Tibial artery (tissue), 4 donors: ENCODE data around the gene SORT1.
A peak's percentile ranks its signal among the peaks of the same experiment; 100 is the strongest.

ENCODE experiments used
- DNase-seq, 2 donors: peaks; one replicate each; pipeline ENCODE4 v3.0.0-alpha.2; 2019
- H3K27ac ChIP-seq, 2 donors: fragments of 200-600 bp; sonication (generic) in 1 of 2; 1 replicate in 1 of 2; 2 replicates in 1 of 2; pipeline ENCODE4 v1.5.1; 2018 to 2019; ENCODE audit warnings: mild to moderate bottlenecking in 1 of 2
- H3K27me3 ChIP-seq, 2 donors: fragments of 200-600 bp; sonication (generic) in 1 of 2; one replicate each; pipeline versions ENCODE4 v1.5.1 to v1.6.0; 2016 to 2019
- H3K36me3 ChIP-seq, 3 donors: fragments of 200-600 bp; sonication (generic) in 2 of 3; one replicate each; pipeline ENCODE4 v1.5.1; 2016 to 2019; ENCODE audit warnings: mild to moderate bottlenecking in 2 of 3
- H3K4me1 ChIP-seq, 4 donors: fragments of 200-600 bp; sonication (generic) in 2 of 4; 1 replicate in 3 of 4; 2 replicates in 1 of 4; pipeline ENCODE4 v1.5.1; 2016 to 2019
- H3K4me3 ChIP-seq, 2 donors: fragments of 200-600 bp; sonication (generic) in 1 of 2; 1 replicate in 1 of 2; 2 replicates in 1 of 2; pipeline ENCODE4 v1.5.1; 2018 to 2019; ENCODE audit warnings: mild to moderate bottlenecking in 2 of 2
- H3K9me3 ChIP-seq, 3 donors: fragments of 200-600 bp; sonication (generic) in 1 of 3; one replicate each; pipeline ENCODE4 v1.5.1; 2016 to 2019
- intact Hi-C: fragments of 100-400 bp; cut with DNase I; formaldehyde crosslinking; loops from one replicate; pipeline ENCODE4 v1.15.0; 2023; ENCODE audit warnings: low total_unique reads
- TF ChIP-seq, protein P1 (sequence below), 2 experiments: fragments of 200-600 bp in 1 of 2; fragments of 450-650 bp in 1 of 2; IDR thresholded peaks; one replicate each; pipeline ENCODE4 v1.5.1; 2017 to 2019; ENCODE audit warnings: antibody characterized with exemption in 2 of 2, mild to moderate bottlenecking in 1 of 2, moderate library complexity in 1 of 2

The SORT1 gene

GRCh38 chr1:109373126-109373525 is 24.6 kb downstream of the SORT1 start:
- H3K4me3 ChIP-seq = peak overlapping the region in 1 of 2 donors; percentile 10
- H3K9me3 ChIP-seq = no peaks in the 10 kb centered on the region
- no peaks in the 10 kb centered on the region for H3K27me3 ChIP-seq
- H3K27ac ChIP-seq = peak overlapping the region; percentile 82 to 85
- intact Hi-C loops = no loop called here
- TF ChIP-seq, protein P1, sequence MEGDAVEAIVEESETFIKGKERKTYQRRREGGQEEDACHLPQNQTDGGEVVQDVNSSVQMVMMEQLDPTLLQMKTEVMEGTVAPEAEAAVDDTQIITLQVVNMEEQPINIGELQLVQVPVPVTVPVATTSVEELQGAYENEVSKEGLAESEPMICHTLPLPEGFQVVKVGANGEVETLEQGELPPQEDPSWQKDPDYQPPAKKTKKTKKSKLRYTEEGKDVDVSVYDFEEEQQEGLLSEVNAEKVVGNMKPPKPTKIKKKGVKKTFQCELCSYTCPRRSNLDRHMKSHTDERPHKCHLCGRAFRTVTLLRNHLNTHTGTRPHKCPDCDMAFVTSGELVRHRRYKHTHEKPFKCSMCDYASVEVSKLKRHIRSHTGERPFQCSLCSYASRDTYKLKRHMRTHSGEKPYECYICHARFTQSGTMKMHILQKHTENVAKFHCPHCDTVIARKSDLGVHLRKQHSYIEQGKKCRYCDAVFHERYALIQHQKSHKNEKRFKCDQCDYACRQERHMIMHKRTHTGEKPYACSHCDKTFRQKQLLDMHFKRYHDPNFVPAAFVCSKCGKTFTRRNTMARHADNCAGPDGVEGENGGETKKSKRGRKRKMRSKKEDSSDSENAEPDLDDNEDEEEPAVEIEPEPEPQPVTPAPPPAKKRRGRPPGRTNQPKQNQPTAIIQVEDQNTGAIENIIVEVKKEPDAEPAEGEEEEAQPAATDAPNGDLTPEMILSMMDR (IDR thresholded peaks at IDR 0.05) = no peak
- peaks cover 0 to 6% (median 0%) of the 10 kb centered on the region in 3 donors for H3K36me3 ChIP-seq
- H3K4me1 ChIP-seq = peaks cover 0 to 97% (median 59%) of the 10 kb centered on the region in 4 donors
- no peak for DNase-seq

GRCh38 chr1:109372281-109372680 is 25.4 kb downstream of the SORT1 start:
- Histone ChIP-seq H3K4me1 (peaks cover 0 to 97% (median 53%) of the 10 kb centered on the region in 4 donors), H3K4me3 (no peak overlapping the region), H3K27ac (peak overlapping the region; percentile 82 to 85), H3K9me3 (no peaks in the 10 kb centered on the region), H3K27me3 (no peaks in the 10 kb centered on the region), H3K36me3 (peaks cover 5 to 12% (median 7%) of the 10 kb centered on the region in 3 donors)
- intact Hi-C loops = no loop called here
- TF ChIP-seq, protein P1 (IDR thresholded peaks at IDR 0.05) = no peak
- no peak for DNase-seq

DNA sequence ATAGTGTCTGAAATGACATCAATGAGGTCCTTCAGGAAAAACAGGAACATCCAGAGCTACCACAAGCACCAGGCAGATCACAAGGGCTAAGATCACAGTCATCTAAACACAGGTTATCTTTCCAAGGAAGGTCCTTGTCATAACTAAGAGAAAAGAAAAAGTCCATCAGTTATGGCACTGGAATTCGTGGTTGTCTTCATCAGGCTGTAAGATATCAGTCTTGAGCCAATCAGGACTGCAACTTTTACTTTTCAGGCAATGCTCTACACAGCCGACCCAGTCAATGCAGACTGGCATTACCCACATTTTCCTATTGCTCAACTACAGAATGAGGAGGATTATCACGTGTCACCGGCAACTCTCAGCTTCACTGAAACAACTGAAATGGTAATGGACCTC is 26.4 kb downstream of the SORT1 start:
- peak overlapping the region; percentile 82 to 85 for H3K27ac ChIP-seq
- H3K4me1 ChIP-seq = peaks cover 0 to 96% (median 52%) of the 10 kb centered on the region in 4 donors
- intact Hi-C loops = no loop called here
- peaks cover 14 to 21% (median 17%) of the 10 kb centered on the region in 3 donors for H3K36me3 ChIP-seq
- H3K27me3 ChIP-seq = no peaks in the 10 kb centered on the region
- DNase-seq = peak; percentile 60 to 79
- TF ChIP-seq, protein P1 (IDR thresholded peaks at IDR 0.05) = no peak
- peak overlapping the region; percentile 24 to 31 for H3K4me3 ChIP-seq
- H3K9me3 ChIP-seq = no peaks in the 10 kb centered on the region

DNA sequence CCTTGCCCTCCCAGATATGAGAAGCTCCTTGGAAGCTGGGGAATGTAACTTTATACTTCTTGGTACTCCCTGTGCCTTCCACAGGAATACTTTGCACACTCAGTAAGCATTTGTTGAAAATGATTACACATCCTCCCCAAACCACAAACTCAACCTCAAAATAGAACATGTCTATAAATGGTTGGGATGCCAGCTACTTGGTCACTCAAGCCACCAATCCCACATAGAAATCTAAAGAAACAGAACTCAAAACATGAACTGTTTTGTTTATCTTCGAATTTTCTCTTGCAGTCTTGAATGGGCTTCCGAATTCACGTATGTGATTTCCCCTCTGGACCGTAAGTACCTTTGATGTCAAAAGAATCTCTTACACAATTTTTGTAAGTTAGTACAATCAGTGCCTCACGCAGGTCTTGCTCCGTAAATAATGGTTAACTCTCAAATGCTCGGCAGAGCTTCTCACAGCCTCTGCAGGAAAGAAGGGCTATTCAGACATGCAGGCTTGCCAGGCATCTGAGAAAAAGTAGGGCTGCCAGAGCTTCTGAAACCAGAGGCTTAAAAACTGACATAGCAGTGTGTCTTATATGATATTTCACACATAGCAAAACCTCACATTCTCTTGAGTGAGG is 26.9 kb downstream of the SORT1 start:
- Histone ChIP-seq H3K36me3 (peaks cover 17 to 26% (median 22%) of the 10 kb centered on the region in 3 donors), H3K27ac (peak overlapping the region; percentile 82 to 85), H3K27me3 (no peaks in the 10 kb centered on the region), H3K4me3 (peak overlapping the region; percentile 24 to 31), H3K9me3 (no peaks in the 10 kb centered on the region), H3K4me1 (peaks cover 0 to 95% (median 52%) of the 10 kb centered on the region in 4 donors)
- DNase-seq = no peak
- TF ChIP-seq, protein P1 (IDR thresholded peaks at IDR 0.05) = no peak
- intact Hi-C loops = no loop called here

DNA sequence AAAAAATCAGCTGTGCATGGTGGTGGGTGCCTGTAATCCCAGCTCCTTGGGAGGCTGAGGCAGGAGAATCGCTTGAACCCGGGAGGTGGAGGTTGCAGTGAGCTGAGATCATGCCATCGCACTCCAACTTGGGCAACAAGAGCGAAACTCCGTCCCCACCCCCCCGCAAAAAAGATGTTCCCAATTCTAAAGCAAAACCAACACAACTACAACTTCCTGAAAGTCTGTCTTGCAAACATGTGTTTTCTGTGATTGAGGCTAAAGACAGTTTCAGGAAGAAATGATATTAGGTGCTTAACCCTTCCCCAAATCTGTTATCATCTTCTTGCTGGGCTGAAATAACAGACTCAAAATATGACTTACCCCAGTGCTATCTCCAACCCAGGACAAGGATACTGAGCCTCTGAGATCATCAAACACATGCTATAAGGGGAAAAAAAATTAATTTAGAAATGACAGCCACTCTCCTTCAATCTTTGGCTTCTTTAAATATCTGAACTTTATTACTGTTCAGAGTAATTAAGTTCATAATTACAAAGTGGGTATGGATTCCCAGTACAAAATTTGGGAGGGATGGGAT is 28.5 kb downstream of the SORT1 start:
- no peak for DNase-seq

More for the DNA sequence above, 28.5 kb downstream of the SORT1 start:
- TF ChIP-seq, protein P1 (IDR thresholded peaks at IDR 0.05) = no peak
- intact Hi-C loops = no loop called here
- Histone ChIP-seq H3K4me1 (peaks cover 0 to 95% (median 53%) of the 10 kb centered on the region in 4 donors), H3K27ac (peak overlapping the region; percentile 82 to 85), H3K9me3 (no peaks in the 10 kb centered on the region), H3K36me3 (peaks cover 23 to 42% (median 36%) of the 10 kb centered on the region in 3 donors), H3K27me3 (no peaks in the 10 kb centered on the region), H3K4me3 (no peak overlapping the region)
